Gastroesophageal sphincter (tissue), 4 donors: ENCODE data around the gene FUT2. TPM values are rescaled to one million over a fixed set of nuclear protein-coding genes. Genes with fewer than 3 reads are reported as not detected.
"Not testable (repeated sequence)": the region's sequence is repeated elsewhere in the genome, so short reads cannot be mapped to it uniquely, and the experiment has no call there.

Experiments
- ATAC-seq: fragments of 150-250 bp; one replicate; pipeline ENCODE4 v1.9.1; 2016; ENCODE audit warnings: mild to moderate bottlenecking, moderate library complexity
- H3K27ac ChIP-seq, 4 donors: fragments of 200-600 bp; sonication (generic) in 3 of 4; 1 replicate in 3 of 4; 2 replicates in 1 of 4; pipeline ENCODE4 v1.5.1; 2016 to 2019
- H3K27me3 ChIP-seq: fragments of 200-600 bp; sonication (generic); one replicate; pipeline ENCODE4 v1.5.1; 2019
- H3K36me3 ChIP-seq, 2 donors: fragments of 200-600 bp; sonication (generic); one replicate each; pipeline ENCODE4 v1.5.1; 2019; ENCODE audit warnings: control low read depth in 1 of 2
- H3K4me1 ChIP-seq, 3 donors: fragments of 200-600 bp; sonication (generic); 1 replicate in 2 of 3; 2 replicates in 1 of 3; pipeline ENCODE4 v1.5.1; 2016 to 2019; ENCODE audit warnings: control low read depth in 2 of 3
- H3K4me3 ChIP-seq, 2 donors: fragments of 200-600 bp; sonication (generic); one replicate each; pipeline ENCODE4 v1.5.1; 2019; ENCODE audit warnings: mild to moderate bottlenecking in 1 of 2, moderate library complexity in 1 of 2
- H3K9me3 ChIP-seq, 3 donors: fragments of 200-600 bp; sonication (generic); one replicate each; pipeline ENCODE4 v1.5.1; 2017 to 2019; ENCODE audit warnings: control low read depth in 2 of 3
- CTCF ChIP-seq, 4 experiments: fragments of 200-600 bp in 2 of 4; fragments of 450-650 bp in 2 of 4; sonication (generic) in 1 of 4; IDR thresholded peaks; one replicate each; pipeline ENCODE4 v1.5.1; 2017 to 2019; ENCODE audit warnings: antibody characterized with exemption in 4 of 4, mild to moderate bottlenecking in 2 of 4, moderate library complexity in 2 of 4
- EP300 ChIP-seq: sonication (generic); formaldehyde crosslinking; IDR thresholded peaks from one replicate; pipeline ENCODE4 v1.6.1; 2017; ENCODE audit warnings: antibody characterized with exemption, mild to moderate bottlenecking
- POLR2A ChIP-seq, 2 donors: fragments of 450-650 bp; IDR thresholded peaks; one replicate each; pipeline ENCODE4 v1.6.1; 2017; ENCODE audit warnings: antibody characterized with exemption in 2 of 2, mild to moderate bottlenecking in 2 of 2, moderate library complexity in 1 of 2
- POLR2AphosphoS5 ChIP-seq: sonication (generic); formaldehyde crosslinking; IDR thresholded peaks from one replicate; pipeline ENCODE4 v1.6.1; 2017; ENCODE audit warnings: antibody characterized with exemption
- WGBS, 2 donors: methylation state at CpG; one replicate each; pipeline ENCODE4 v1.1.5; 2018; ENCODE audit warnings: low coverage in 1 of 2; 5-methylcytosine and 5-hydroxymethylcytosine counted together
- total RNA-seq, 4 donors: library from RNA; depleted of rRNA; stranded (reverse); fragments of >200 nt; gene quantifications; one replicate each; pipeline ENCODE4 v1.1.0, GENCODE V29; 2016

FUT2 gene
- total RNA-seq, 4 donors from 2014 or later = 3.4 TPM; not detected in 3

GRCh38 chr19:48716562-48717291, 21.0 kb downstream of the FUT2 start:
- no peaks in the 10 kb centered on the region for H3K27me3 ChIP-seq
- TF ChIP-seq POLR2A (IDR thresholded peaks at IDR 0.05) (no peak), CTCF (IDR thresholded peaks at IDR 0.05) (no peak)
- peak overlapping the region; percentile 8 to 38 for H3K4me3 ChIP-seq
- WGBS, 2 donors = 3 to 19% methylated on average over 7 to 14 of the region's 24 CpGs
- no peaks in the 10 kb centered on the region for H3K9me3 ChIP-seq
- peak overlapping the region; percentile 8 to 92 (median 86) for H3K27ac ChIP-seq
- H3K36me3 ChIP-seq = peaks cover 0 to 6% of the 10 kb centered on the region in 2 donors
- ATAC-seq = no peak
- peaks cover 0 to 81% (median 48%) of the 10 kb centered on the region in 3 donors for H3K4me1 ChIP-seq

GRCh38 chr19:48718106-48718505, 22.3 kb downstream of the FUT2 start:
- H3K36me3 ChIP-seq, ATAC-seq, H3K9me3 ChIP-seq, H3K27me3 ChIP-seq, H3K27ac ChIP-seq, H3K4me3 ChIP-seq: not testable (repeated sequence)
- H3K4me1 ChIP-seq = peaks cover 0 to 75% (median 45%) of the 10 kb centered on the region in 3 donors
- 93 to 97% methylated on average over 4 to 9 of the region's 13 CpGs for WGBS, 2 donors

- Histone ChIP-seq H3K9me3 (no peaks in the 10 kb centered on the region), H3K4me1 (peaks cover 0 to 68% (median 38%) of the 10 kb centered on the region in 3 donors), H3K27me3 (no peaks in the 10 kb centered on the region), H3K4me3 (no peak overlapping the region), H3K27ac (peak overlapping the region in 3 of 4 donors; percentile 93 to 97 (median 93)), H3K36me3 (peaks cover 0 to 6% of the 10 kb centered on the region in 2 donors)
- 50% methylated on average over 5 of the region's 15 CpGs; no CpG with 5 or more reads in 1 of the 2 donors for WGBS, 2 donors
- no peak for ATAC-seq
- TF ChIP-seq EP300 (no peak), POLR2AphosphoS5 (no peak), POLR2A (IDR thresholded peaks at IDR 0.05) (no peak), CTCF (IDR thresholded peaks at IDR 0.05) (no peak)
Observed at GRCh38 chr19:48718711-48719231, 23.0 kb downstream of the FUT2 start.

GRCh38 chr19:48719263-48720171, 23.7 kb downstream of the FUT2 start, which contains the start of gene MAMSTR:
Gene MAMSTR (minus strand): TSS chr19:48719725. CDS start chr19:48719031, 694 bp downstream.
- Histone ChIP-seq H3K36me3 (peaks cover 0 to 6% of the 10 kb centered on the region in 2 donors), H3K27ac (peak within 1 kb of the TSS; percentile 3 to 97 (median 93)), H3K27me3 (no peaks in the 10 kb centered on the region), H3K4me1 (peaks cover 0 to 74% (median 42%) of the 10 kb centered on the region in 3 donors), H3K4me3 (peak within 1 kb of the TSS; percentile 37 to 63), H3K9me3 (no peaks in the 10 kb centered on the region)
- no peak for ATAC-seq
- 70 to 73% methylated on average over 2 to 3 of the region's 33 CpGs for WGBS, 2 donors
- TF ChIP-seq CTCF (IDR thresholded peaks at IDR 0.05) (peak in 1 of 4 experiments; percentile 9), POLR2A (IDR thresholded peaks at IDR 0.05) (no peak), EP300 (no peak), POLR2AphosphoS5 (no peak)

- Histone ChIP-seq H3K9me3 (no peaks in the 10 kb centered on the region), H3K36me3 (peaks cover 0 to 6% of the 10 kb centered on the region in 2 donors), H3K4me1 (peaks cover 0 to 74% (median 41%) of the 10 kb centered on the region in 3 donors), H3K27me3 (no peaks in the 10 kb centered on the region), H3K4me3 (peak overlapping the region; percentile 37 to 63), H3K27ac (peak overlapping the region; percentile 3 to 97 (median 93))
- WGBS, 2 donors = 18% methylated on average over 6 to 7 of the region's 12 CpGs
- TF ChIP-seq POLR2A (IDR thresholded peaks at IDR 0.05) (no peak), EP300 (no peak), CTCF (IDR thresholded peaks at IDR 0.05) (no peak), POLR2AphosphoS5 (no peak)
- peak; percentile 3 for ATAC-seq
Observed at GRCh38 chr19:48720251-48720612, 24.5 kb downstream of the FUT2 start.
